CD14-positive monocyte (primary cell): Measurements from ENCODE around the gene CHRNB4. TPM values are rescaled to one million over a fixed set of nuclear protein-coding genes. Genes with fewer than 3 reads are reported as not detected.

Source experiments
- DNase-seq, 3 donors: peaks; one replicate each; pipeline ENCODE4 v3.0.0-alpha.2; 2011 to 2022
- H2AFZ ChIP-seq: 2 replicates; pipeline ENCODE4 v1.6.0; 2012; ENCODE audit warnings: mild to moderate bottlenecking, low read depth, low read length, inconsistent platforms; ENCODE audit not compliant: insufficient read depth, poor library complexity, severe bottlenecking
- H3K27ac ChIP-seq, 2 donors: 1 replicate in 1 of 2; 2 replicates in 1 of 2; pipeline ENCODE4 v1.5.1; 2012 to 2013; ENCODE audit warnings: low read length in 2 of 2, control low read depth in 1 of 2, inconsistent platforms in 1 of 2, low read depth in 1 of 2, mild to moderate bottlenecking in 1 of 2
- H3K27me3 ChIP-seq, 2 donors: one replicate each; pipeline versions ENCODE4 v1.6.0 to v1.6.1; 2011 to 2013; ENCODE audit warnings: low read length in 2 of 2; ENCODE audit not compliant: control insufficient read depth in 2 of 2, insufficient read depth in 2 of 2
- H3K36me3 ChIP-seq, 2 donors: replicated peaks in 1 of 2; 1 replicate in 1 of 2; 2 replicates in 1 of 2; pipeline versions ENCODE4 v1.5.1 to v1.6.1; 2012 to 2013; ENCODE audit warnings: low read length in 2 of 2, control low read depth in 1 of 2, inconsistent platforms in 1 of 2, mild to moderate bottlenecking in 1 of 2; ENCODE audit not compliant: insufficient read depth in 2 of 2, control insufficient read depth in 1 of 2
- H3K4me1 ChIP-seq, 2 donors: 1 replicate in 1 of 2; 2 replicates in 1 of 2; pipeline versions ENCODE4 v1.5.1 to v1.6.1; 2012 to 2013; ENCODE audit warnings: low read length in 2 of 2, control low read depth in 1 of 2, inconsistent platforms in 1 of 2, mild to moderate bottlenecking in 1 of 2, moderate library complexity in 1 of 2; ENCODE audit not compliant: insufficient read depth in 2 of 2, control insufficient read depth in 1 of 2
- H3K4me2 ChIP-seq: replicated peaks from 2 replicates; pipeline ENCODE3; 2012; ENCODE audit warnings: low read length, moderate library complexity, mild to moderate bottlenecking; ENCODE audit not compliant: poor library complexity, severe bottlenecking; ENCODE audit errors: extremely low read depth
- H3K4me3 ChIP-seq, 3 experiments: fragments of 200-600 bp in 1 of 3; sonication (generic) in 1 of 3; replicated peaks in 1 of 3; 1 replicate in 2 of 3; 2 replicates in 1 of 3; pipeline ENCODE4 v1.5.1; 2011 to 2013; ENCODE audit warnings: low read length in 3 of 3, mild to moderate bottlenecking in 3 of 3, control low read depth in 2 of 3, low read depth in 2 of 3, inconsistent platforms in 1 of 3, moderate library complexity in 1 of 3
- H3K79me2 ChIP-seq: 2 replicates; pipeline ENCODE4 v1.6.0; 2012; ENCODE audit warnings: mild to moderate bottlenecking, control low read depth, inconsistent platforms, low read length, moderate library complexity; ENCODE audit not compliant: insufficient read depth
- H3K9ac ChIP-seq: 2 replicates; pipeline ENCODE4 v1.6.0; 2017; ENCODE audit warnings: low read length, mild to moderate bottlenecking; ENCODE audit not compliant: insufficient read depth, poor library complexity, severe bottlenecking
- H3K9me3 ChIP-seq, 2 donors: replicated peaks in 1 of 2; 1 replicate in 1 of 2; 2 replicates in 1 of 2; pipeline versions ENCODE4 v1.5.1 to v1.6.1; 2012 to 2013; ENCODE audit warnings: low read length in 2 of 2, control low read depth in 1 of 2; ENCODE audit not compliant: control insufficient read depth in 1 of 2, insufficient read depth in 1 of 2
- H4K20me1 ChIP-seq: 2 replicates; pipeline ENCODE4 v1.6.0; 2012; ENCODE audit warnings: mild to moderate bottlenecking, low read length, control low read depth, moderate library complexity; ENCODE audit not compliant: insufficient read depth
- H3K27ac Mint-ChIP-seq, 7 donors: one replicate each; pipeline ENCODE4 v1.8.0; 2020; ENCODE audit warnings: mild to moderate bottlenecking in 7 of 7, mixed read lengths in 7 of 7, moderate library complexity in 6 of 7, inconsistent platforms in 2 of 7
- H3K27me3 Mint-ChIP-seq, 3 donors: one replicate each; pipeline ENCODE4 v1.8.0; 2021 to 2022; ENCODE audit warnings: low read depth in 3 of 3, mild to moderate bottlenecking in 3 of 3, mixed read lengths in 3 of 3, moderate library complexity in 3 of 3, inconsistent platforms in 1 of 3
- H3K36me3 Mint-ChIP-seq, 2 donors: one replicate each; pipeline ENCODE4 v1.8.0; 2020; ENCODE audit warnings: mixed read lengths in 2 of 2, inconsistent platforms in 1 of 2, mild to moderate bottlenecking in 1 of 2
- H3K4me1 Mint-ChIP-seq: one replicate; pipeline ENCODE4 v1.8.0; 2020; ENCODE audit warnings: mild to moderate bottlenecking, mixed read lengths
- H3K4me3 Mint-ChIP-seq, 2 donors: one replicate each; pipeline ENCODE4 v1.8.0; 2020; ENCODE audit warnings: mild to moderate bottlenecking in 2 of 2, mixed read lengths in 2 of 2, moderate library complexity in 1 of 2
- H3K9me3 Mint-ChIP-seq, 7 donors: one replicate each; pipeline ENCODE4 v1.8.0; 2020 to 2022; ENCODE audit warnings: mixed read lengths in 7 of 7, mild to moderate bottlenecking in 6 of 7, moderate library complexity in 6 of 7, inconsistent platforms in 2 of 7
- CTCF ChIP-seq: fragments of 200-600 bp; IDR thresholded peaks from one replicate; pipeline ENCODE4 v1.8.0; 2022; ENCODE audit warnings: antibody characterized with exemption, mild to moderate bottlenecking
- WGBS: methylation state at CpG from one replicate; pipeline ENCODE4 v1.1.5; 2013; ENCODE audit warnings: missing lambda C conversion rate; ENCODE audit not compliant: insufficient coverage; 5-methylcytosine and 5-hydroxymethylcytosine counted together
- intact Hi-C, 2 donors: fragments of 100-400 bp; cut with micrococcal nuclease; formaldehyde crosslinking; loops; one replicate each; pipeline versions ENCODE4 v1.15.0 to v1.15.1; 2023
- polyA plus RNA-seq, 3 donors: library from polyadenylated mRNA; depleted of rRNA in 1 of 3; unstranded in 2 of 3; stranded (reverse) in 1 of 3; fragments of 300-500 nt in 2 of 3; fragments of >200 nt in 1 of 3; fragmentation: Illumina TruSeq in 2 of 3; gene quantifications; 1 replicate in 2 of 3; 2 replicates in 1 of 3; pipeline ENCODE4 v1.2.3, GENCODE V29; 2012 to 2021

The CHRNB4 gene
- polyA plus RNA-seq, 3 donors, result not detected

- H3K27me3 ChIP-seq, result peaks cover 25 to 40% of the 10 kb centered on the region in 2 donors
- WGBS, result 92% methylated on average over 7 of the region's 7 CpGs
Measured at GRCh38 chr15:78623786-78624497, 17.1 kb downstream of the CHRNB4 start.

GRCh38 chr15:78621810-78622402 lies 19.1 kb downstream of the CHRNB4 start:
- H3K79me2 ChIP-seq, result no peaks in the 10 kb centered on the region
- no peak overlapping the region for H3K27ac ChIP-seq
- H2AFZ ChIP-seq, result no peak overlapping the region
- Mint-ChIP-seq H3K4me3 (peak overlapping the region in 1 of 2 donors; percentile 75), H3K9me3 (peaks cover 0 to 5% (median 2%) of the 10 kb centered on the region in 7 donors), H3K4me1 (peaks cover 11% of the 10 kb centered on the region), H3K27ac (no peak overlapping the region), H3K27me3 (peaks cover 54 to 61% (median 56%) of the 10 kb centered on the region in 3 donors), H3K36me3 (peaks cover 0 to 6% of the 10 kb centered on the region in 2 donors)
- no peaks in the 10 kb centered on the region for H3K36me3 ChIP-seq
- H3K27me3 ChIP-seq, result peaks cover 27 to 46% of the 10 kb centered on the region in 2 donors
- H3K9me3 ChIP-seq, result peaks cover 0 to 6% of the 10 kb centered on the region in 2 donors
- intact Hi-C loops, result no loop called here
- no peak overlapping the region for H3K9ac ChIP-seq
- TF ChIP-seq CTCF, result no peak
- no peaks in the 10 kb centered on the region for H3K4me1 ChIP-seq
- H3K4me2 ChIP-seq, result no peak overlapping the region
- 95% methylated on average over 4 of the region's 10 CpGs for WGBS
- H3K4me3 ChIP-seq, result no peak overlapping the region
- DNase-seq, result no peak
- H4K20me1 ChIP-seq, result no peaks in the 10 kb centered on the region

More at GRCh38 chr15:78623786-78624497, 17.1 kb downstream of the CHRNB4 start:
- intact Hi-C loops, result no loop called here
- no peak overlapping the region for H2AFZ ChIP-seq
- DNase-seq, result no peak
- H3K9me3 ChIP-seq, result peaks cover 0 to 6% of the 10 kb centered on the region in 2 donors
- no peak for TF ChIP-seq CTCF
- no peak overlapping the region for H3K27ac ChIP-seq
- H3K27me3 Mint-ChIP-seq, result peaks cover 47 to 52% (median 52%) of the 10 kb centered on the region in 3 donors
- H3K9me3 Mint-ChIP-seq, result peaks cover 0 to 5% (median 0%) of the 10 kb centered on the region in 7 donors
- no peaks in the 10 kb centered on the region for H4K20me1 ChIP-seq
- H3K9ac ChIP-seq, result no peak overlapping the region
- no peaks in the 10 kb centered on the region for H3K4me1 ChIP-seq
- no peaks in the 10 kb centered on the region for H3K36me3 ChIP-seq
- H3K4me3 ChIP-seq, result no peak overlapping the region
- H3K79me2 ChIP-seq, result no peaks in the 10 kb centered on the region
- H3K4me3 Mint-ChIP-seq, result no peak overlapping the region
- peaks cover 0 to 6% of the 10 kb centered on the region in 2 donors for H3K36me3 Mint-ChIP-seq
- no peak overlapping the region for H3K27ac Mint-ChIP-seq
- H3K4me2 ChIP-seq, result no peak overlapping the region
- peaks cover 3% of the 10 kb centered on the region for H3K4me1 Mint-ChIP-seq
